NOMO-1 (cell line): ENCODE data around the gene MTUS2.
"Not testable (repeated sequence)": the region's sequence is repeated elsewhere in the genome, so short reads cannot be mapped to it uniquely, and the experiment has no call there.

Experiments used
- DNase-seq, 2 experiments: peaks; one replicate each; lab custom pipeline; 2025; ENCODE audit not compliant: unreplicated experiment in 2 of 2; lab: John Stamatoyannopoulos, UW

The MTUS2 gene

GRCh38 chr13:28955264-28955966 lies 135.3 kb downstream of the MTUS2 start:
- DNase-seq: no peak

- DNase-seq: no peak
Measured at GRCh38 chr13:28958018-28958417, 137.9 kb downstream of the MTUS2 start.

- no peak for DNase-seq
Measured at GRCh38 chr13:28958441-28958840, 138.3 kb downstream of the MTUS2 start.

- no peak for DNase-seq
Measured at GRCh38 chr13:28964052-28964451, 143.9 kb downstream of the MTUS2 start.

- no peak for DNase-seq
Measured at GRCh38 chr13:28964803-28965202, 144.7 kb downstream of the MTUS2 start.

GRCh38 chr13:28967029-28967915 lies 147.1 kb downstream of the MTUS2 start:
- no peak for DNase-seq

- no peak for DNase-seq
Measured at GRCh38 chr13:28976195-28976594, 156.1 kb downstream of the MTUS2 start.

- DNase-seq: no peak
Measured at GRCh38 chr13:28976636-28977035, 156.5 kb downstream of the MTUS2 start.

GRCh38 chr13:28978574-28978973 lies 158.4 kb downstream of the MTUS2 start:
- no peak for DNase-seq

GRCh38 chr13:28981530-28981929 lies 161.4 kb downstream of the MTUS2 start:
- DNase-seq: no peak

- no peak for DNase-seq
Measured at GRCh38 chr13:28983641-28984040, 163.5 kb downstream of the MTUS2 start.

- no peak for DNase-seq
Measured at GRCh38 chr13:28984326-28984725, 164.2 kb downstream of the MTUS2 start.

GRCh38 chr13:28984825-28985224 lies 164.7 kb downstream of the MTUS2 start:
- DNase-seq: no peak

GRCh38 chr13:28990378-28990777 lies 170.2 kb downstream of the MTUS2 start:
- not testable (repeated sequence) for DNase-seq

- DNase-seq: no peak
Measured at GRCh38 chr13:28991764-28992163, 171.6 kb downstream of the MTUS2 start.

- DNase-seq: no peak
Measured at GRCh38 chr13:29000826-29001225, 180.7 kb downstream of the MTUS2 start.

- DNase-seq: no peak
Measured at GRCh38 chr13:29005035-29005762, 185.1 kb downstream of the MTUS2 start.

- no peak for DNase-seq
Measured at GRCh38 chr13:29005763-29006120, 185.6 kb downstream of the MTUS2 start.

- DNase-seq: no peak
Measured at GRCh38 chr13:29006359-29006850, 186.3 kb downstream of the MTUS2 start.

GRCh38 chr13:29008296-29008695 lies 188.2 kb downstream of the MTUS2 start:
- DNase-seq: no peak

GRCh38 chr13:29020314-29020713 lies 200.2 kb downstream of the MTUS2 start:
- no peak for DNase-seq
